Right cardiac atrium (tissue), 5 donors: ENCODE data around the gene PLEKHA5. TPM values are rescaled to one million over a fixed set of nuclear protein-coding genes. Genes with fewer than 3 reads are reported as not detected.

Source experiments
- ATAC-seq, 2 donors: fragments of 200-7000 bp; cut with Tn5 transposase; one replicate each; pipeline versions ENCODE4 v1.8.0 to v1.9.1; 2020; ENCODE audit warnings: moderate library complexity in 2 of 2, mild to moderate bottlenecking in 1 of 2
- DNase-seq, 3 donors: peaks; one replicate each; pipeline ENCODE4 v3.0.0-alpha.2; 2020
- H3K27ac ChIP-seq: one replicate; pipeline ENCODE4 v1.5.1; 2013; ENCODE audit warnings: mild to moderate bottlenecking, low read length, control low read depth, moderate library complexity
- H3K27me3 ChIP-seq: one replicate; pipeline ENCODE4 v1.6.1; 2013; ENCODE audit not compliant: control insufficient read depth, insufficient read depth
- H3K4me1 ChIP-seq: one replicate; pipeline ENCODE4 v1.6.1; 2013; ENCODE audit warnings: low read length; ENCODE audit not compliant: control insufficient read depth, insufficient read depth
- H3K4me3 ChIP-seq: one replicate; pipeline ENCODE4 v1.5.1; 2013; ENCODE audit warnings: low read length, control low read depth
- H3K9me3 ChIP-seq: one replicate; pipeline ENCODE4 v1.6.1; 2013; ENCODE audit warnings: low read length; ENCODE audit not compliant: control insufficient read depth
- WGBS: extraction: QIAGEN DNeasy Blood & Tissue Kit; methylation state at CpG from one replicate; pipeline ENCODE4 v1.1.7; 2013; 5-methylcytosine and 5-hydroxymethylcytosine counted together
- intact Hi-C, 4 donors: fragments of 100-400 bp; cut with DNase I; formaldehyde crosslinking; loops; one replicate each; pipeline versions ENCODE4 v1.11.0 to v1.14.0; 2022 to 2023
- polyA plus RNA-seq: library from polyadenylated mRNA; stranded (reverse); fragments of 200-250 nt; gene quantifications from one replicate; pipeline ENCODE4 v1.2.3, GENCODE V29; 2013
- total RNA-seq, 4 donors: library from RNA; stranded (reverse); fragmentation: NEBNext Ultra II Directional; extraction: Animal tissue kit (Norgen Biotek cat#: 25700); gene quantifications; one replicate each; pipeline ENCODE4 v1.2.1, GENCODE V29; 2021
- donor health status: healthy with polysubstance abuse.
- donor health status: DM: no; HTN: yes; CAD: no.
- donor health status: DM: no; HTN: no; CAD: no.
- donor health status: DM: no; HTN: yes; CAD: no; lungs with severe emphysema.
- donor health status: DM: yes; HTN: yes; CAD: no.

Gene PLEKHA5
- total and polyA plus RNA-seq, 5 donors = 47.3 to 88.0 (median 66.2) TPM

DNA sequence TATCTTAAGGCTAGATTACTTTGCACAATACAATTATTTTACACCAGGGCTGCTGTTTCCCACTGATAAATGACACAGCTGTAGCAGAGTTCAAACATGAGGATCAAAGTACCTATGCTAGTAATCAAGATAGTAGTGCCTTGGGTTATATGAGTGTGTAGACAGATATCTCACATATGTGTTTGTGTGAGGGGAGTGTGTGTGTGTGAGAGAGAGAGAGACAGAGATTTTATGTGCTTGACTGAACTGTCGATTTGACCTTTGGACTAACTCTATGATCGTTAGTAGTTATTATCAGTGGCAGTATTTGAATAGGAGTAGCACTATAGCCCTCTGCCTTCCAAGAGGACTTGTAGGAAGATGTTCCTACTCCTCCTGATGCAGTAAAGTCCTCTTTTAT, 15.5 kb downstream of the PLEKHA5 start:
- intact Hi-C loops = no loop called here
- H3K27ac ChIP-seq = no peak overlapping the region
- ATAC-seq (no peak), DNase-seq (no peak)
- no peak overlapping the region for H3K4me3 ChIP-seq
- WGBS = 45% methylated on average over 2 of the region's 2 CpGs
- peaks cover 3% of the 10 kb centered on the region for H3K4me1 ChIP-seq
- H3K27me3 ChIP-seq = no peaks in the 10 kb centered on the region
- no peaks in the 10 kb centered on the region for H3K9me3 ChIP-seq

DNA sequence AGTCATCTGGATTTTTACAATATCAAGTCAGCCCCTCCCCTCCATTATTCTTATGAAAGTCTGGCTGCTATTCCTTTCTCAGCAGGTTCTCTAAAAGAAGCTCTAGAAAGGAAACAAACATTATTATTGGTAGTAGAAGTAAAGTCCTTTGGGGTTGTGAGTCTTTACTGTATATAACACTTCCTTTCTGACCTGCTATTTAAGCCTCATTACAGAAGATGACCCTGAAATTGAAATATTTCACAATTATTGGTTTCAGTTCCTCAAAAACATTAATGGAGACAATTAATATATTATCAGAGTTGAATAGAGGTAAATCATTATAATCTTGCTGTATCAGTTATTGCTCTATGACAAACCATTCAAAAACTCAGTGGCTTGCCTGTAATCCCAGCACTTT, 19.3 kb downstream of the PLEKHA5 start:
- no peaks in the 10 kb centered on the region for H3K9me3 ChIP-seq
- no peaks in the 10 kb centered on the region for H3K27me3 ChIP-seq
- no peak overlapping the region for H3K27ac ChIP-seq
- ATAC-seq = no peak
- intact Hi-C loops = no loop called here
- no peak overlapping the region for H3K4me3 ChIP-seq
- peaks cover 3% of the 10 kb centered on the region for H3K4me1 ChIP-seq
- DNase-seq = no peak

DNA sequence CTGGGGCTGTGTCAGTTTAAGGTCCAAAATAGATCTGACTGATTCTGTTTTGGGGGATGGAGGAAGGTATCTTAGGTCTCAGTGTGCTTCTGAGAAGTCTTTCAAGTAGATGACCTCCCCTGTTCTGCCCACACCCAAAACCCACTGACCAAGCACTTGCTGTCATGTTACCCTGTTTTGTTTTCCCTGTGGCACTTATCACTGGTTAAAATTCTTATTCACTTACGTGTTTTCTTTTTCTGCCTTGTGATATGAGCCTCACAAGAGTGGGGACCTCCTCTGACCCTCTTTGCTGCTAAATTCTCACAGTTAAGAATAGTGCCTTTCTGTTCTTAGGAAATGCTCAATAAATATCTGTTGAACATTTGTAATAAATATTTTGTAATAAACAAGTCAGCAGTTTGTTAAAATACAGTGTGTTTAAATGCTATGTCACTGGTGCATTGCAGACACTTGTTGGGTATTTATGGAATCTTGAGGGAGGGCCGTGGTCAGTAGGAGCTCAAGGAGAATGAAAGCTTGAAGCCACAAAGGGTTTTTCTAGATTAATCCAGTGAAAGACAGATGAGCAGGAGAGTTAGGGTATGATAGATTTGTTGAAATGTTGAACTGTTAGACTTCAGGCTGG, 20.9 kb downstream of the PLEKHA5 start:
- intact Hi-C loops = no loop called here
- Histone ChIP-seq H3K4me3 (no peak overlapping the region), H3K27ac (peak overlapping the region; percentile 53), H3K9me3 (no peaks in the 10 kb centered on the region), H3K4me1 (peaks cover 3% of the 10 kb centered on the region), H3K27me3 (no peaks in the 10 kb centered on the region)
- DNase-seq (peak in 1 of 3 donors; percentile 16), ATAC-seq (peak; percentile 73 to 78)
- 60% methylated on average over 2 of the region's 2 CpGs for WGBS

DNA sequence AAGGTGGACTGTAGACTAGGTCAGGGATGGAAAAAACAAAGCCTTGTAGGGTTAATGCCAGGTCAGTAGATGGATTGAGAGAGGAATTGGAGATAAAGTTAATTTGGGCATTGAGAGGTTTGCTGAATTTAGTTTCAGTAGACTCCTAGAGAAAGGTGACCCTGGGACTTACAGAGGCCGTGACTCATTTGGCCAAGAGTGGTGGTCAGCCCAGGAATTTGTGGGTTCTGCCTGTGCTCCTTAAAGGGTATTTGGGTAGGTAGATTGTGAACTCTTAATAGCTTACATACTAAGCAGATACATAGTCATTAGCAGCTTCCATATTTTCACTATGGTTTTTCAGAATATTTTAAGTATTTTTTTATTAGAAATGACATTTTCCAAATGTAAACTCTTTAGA, 21.8 kb downstream of the PLEKHA5 start:
- Histone ChIP-seq H3K27ac (peak overlapping the region; percentile 77), H3K9me3 (no peaks in the 10 kb centered on the region), H3K4me3 (no peak overlapping the region), H3K4me1 (peaks cover 3% of the 10 kb centered on the region), H3K27me3 (no peaks in the 10 kb centered on the region)
- 71% methylated on average over 1 of the region's 1 CpG for WGBS
- intact Hi-C loops = no loop called here
- no peak for DNase-seq
- peak in 1 of 2 donors; percentile 6 for ATAC-seq

DNA sequence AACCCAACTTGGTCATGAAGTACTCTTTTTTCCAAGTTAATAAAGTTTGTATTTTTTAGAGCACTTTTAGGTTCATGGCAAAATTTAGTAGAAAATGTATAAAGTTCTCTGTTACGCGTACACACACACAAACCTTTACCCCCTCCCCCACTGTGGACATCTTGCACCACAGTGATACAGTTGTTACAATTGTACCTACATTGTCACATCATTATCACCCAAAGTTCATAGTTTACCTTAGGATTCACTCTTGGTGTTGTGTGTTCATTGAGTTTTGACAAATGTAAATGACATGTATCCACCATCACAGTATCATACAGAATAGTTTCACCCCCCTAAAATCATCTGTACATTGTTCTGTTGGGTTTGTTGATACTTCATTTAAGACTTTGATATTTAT, 23.9 kb downstream of the PLEKHA5 start:
- WGBS = 49% methylated on average over 2 of the region's 2 CpGs
- DNase-seq (no peak), ATAC-seq (no peak)
- intact Hi-C loops = no loop called here
- H3K27me3 ChIP-seq = no peaks in the 10 kb centered on the region
- peaks cover 3% of the 10 kb centered on the region for H3K4me1 ChIP-seq
- H3K9me3 ChIP-seq = no peaks in the 10 kb centered on the region
- H3K27ac ChIP-seq = peak overlapping the region; percentile 10
- H3K4me3 ChIP-seq = no peak overlapping the region

DNA sequence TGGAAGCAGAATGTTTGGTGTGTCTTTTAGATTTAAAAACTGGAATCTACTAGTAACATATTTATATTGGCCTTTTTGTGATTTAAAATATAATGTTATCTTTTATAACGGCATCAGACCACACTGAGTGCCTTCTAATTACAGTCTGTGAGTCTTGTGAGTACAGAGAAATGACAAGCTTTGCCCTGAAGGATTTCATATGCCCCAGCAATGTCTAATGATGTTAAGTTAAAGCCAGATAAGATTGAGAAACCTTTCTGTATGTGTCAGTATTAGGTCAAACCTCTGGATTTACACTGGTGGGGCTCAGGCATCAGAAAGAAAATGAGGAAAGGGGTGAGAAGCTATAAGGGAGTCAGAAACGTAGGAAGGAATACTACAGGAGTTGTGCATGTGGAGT, 25.2 kb downstream of the PLEKHA5 start:
- no peak for ATAC-seq
- H3K4me3 ChIP-seq = no peak overlapping the region
- H3K9me3 ChIP-seq = no peaks in the 10 kb centered on the region
- H3K27ac ChIP-seq = peak overlapping the region; percentile 30
- H3K4me1 ChIP-seq = peaks cover under 1% of the 10 kb centered on the region
- intact Hi-C loops = no loop called here
- no peaks in the 10 kb centered on the region for H3K27me3 ChIP-seq
- no peak for DNase-seq
- 23% methylated on average over 2 of the region's 2 CpGs for WGBS

DNA sequence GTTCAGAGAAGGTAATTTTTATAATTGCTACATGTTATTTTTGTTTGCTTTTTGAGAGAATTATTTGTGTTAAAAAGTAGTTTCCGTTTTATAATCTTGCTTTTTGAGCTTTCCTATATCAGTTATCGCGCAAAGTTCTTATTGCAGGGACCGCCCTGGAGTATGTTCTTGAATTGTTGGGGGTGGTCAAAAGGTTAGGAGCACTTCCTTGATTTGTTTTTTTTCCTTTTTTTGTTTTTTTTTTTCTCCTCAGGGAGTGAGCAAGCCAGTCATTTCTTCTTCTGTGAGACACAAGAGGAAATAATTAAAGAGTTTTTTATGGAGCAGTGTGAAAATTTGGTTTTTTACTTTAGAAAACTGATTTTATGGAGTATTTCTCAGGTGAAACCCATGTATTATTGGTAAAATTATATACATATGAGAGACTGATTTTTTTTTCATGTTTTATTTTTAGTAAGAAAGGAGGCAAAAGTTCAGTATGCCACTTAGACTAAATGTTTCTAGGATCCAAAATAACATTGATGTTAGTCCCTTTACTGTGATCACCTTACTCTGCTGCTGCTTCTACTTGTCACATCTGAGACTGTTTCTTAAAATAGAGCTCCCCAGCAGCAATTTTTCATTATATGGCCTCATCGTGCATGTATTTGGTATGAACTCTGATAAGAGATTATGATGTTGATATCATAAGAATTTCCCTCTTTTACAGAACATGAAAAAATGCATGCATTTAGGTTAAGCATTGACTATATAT, 26.6 kb downstream of the PLEKHA5 start:
- intact Hi-C loops = no loop called here
- DNase-seq (no peak), ATAC-seq (peak in 1 of 2 donors; percentile 64)
- no peaks in the 10 kb centered on the region for H3K27me3 ChIP-seq
- peak overlapping the region; percentile 64 for H3K27ac ChIP-seq
- H3K4me3 ChIP-seq = peak overlapping the region; percentile 15
- no peaks in the 10 kb centered on the region for H3K4me1 ChIP-seq
- H3K9me3 ChIP-seq = no peaks in the 10 kb centered on the region
- 27% methylated on average over 5 of the region's 5 CpGs for WGBS

DNA sequence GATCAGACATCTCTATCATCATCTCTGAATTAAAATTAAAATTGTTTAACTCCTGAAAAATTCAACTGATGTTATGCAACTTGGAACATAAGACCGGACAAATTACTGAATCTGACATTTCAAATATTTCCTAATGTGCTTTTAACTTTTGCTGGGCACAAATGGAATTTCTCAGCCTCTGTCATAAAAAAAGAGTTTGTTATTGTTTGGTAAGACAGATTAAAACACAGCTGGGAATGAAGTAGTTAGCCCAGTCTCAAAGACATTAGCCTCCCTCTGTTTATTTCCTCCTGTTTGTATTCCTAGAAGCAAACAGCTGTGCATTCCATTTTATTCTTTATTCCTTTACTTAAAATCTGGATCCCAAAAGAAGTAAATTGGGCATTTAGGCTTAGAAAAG, 29.4 kb downstream of the PLEKHA5 start:
- Histone ChIP-seq H3K4me3 (no peak overlapping the region), H3K4me1 (peaks cover 2% of the 10 kb centered on the region), H3K27ac (no peak overlapping the region), H3K9me3 (no peaks in the 10 kb centered on the region), H3K27me3 (no peaks in the 10 kb centered on the region)
- DNase-seq = no peak
- intact Hi-C loops = no loop called here
- 49% methylated on average over 1 of the region's 1 CpG for whole genome bisulfite sequencing
- ATAC-seq = peak; percentile 30 to 40

DNA sequence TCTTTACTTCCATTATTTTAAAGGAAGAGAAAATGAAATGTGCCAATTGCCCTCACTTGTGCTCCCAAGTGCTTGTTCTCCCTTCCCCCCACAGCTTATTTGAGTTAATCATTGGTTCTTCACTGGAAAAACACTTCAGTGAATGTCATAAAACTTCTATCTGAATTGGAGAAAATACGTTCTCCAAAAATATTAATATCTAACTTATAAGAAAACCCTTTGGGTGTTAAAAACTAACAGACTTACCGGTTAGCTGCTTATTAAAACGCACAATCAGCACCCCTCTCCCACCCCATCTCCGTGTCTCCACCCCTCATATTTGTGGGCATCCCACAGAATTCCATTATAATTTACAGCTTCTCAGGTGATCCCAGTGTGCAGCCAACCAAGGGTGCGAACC, 31.7 kb downstream of the PLEKHA5 start:
- ATAC-seq = no peak
- no peak overlapping the region for H3K27ac ChIP-seq
- intact Hi-C loops = no loop called here
- no peak for DNase-seq
- H3K27me3 ChIP-seq = no peaks in the 10 kb centered on the region
- H3K4me1 ChIP-seq = peaks cover 7% of the 10 kb centered on the region
- H3K4me3 ChIP-seq = no peak overlapping the region
- WGBS = 96% methylated on average over 5 of the region's 5 CpGs
- no peaks in the 10 kb centered on the region for H3K9me3 ChIP-seq

DNA sequence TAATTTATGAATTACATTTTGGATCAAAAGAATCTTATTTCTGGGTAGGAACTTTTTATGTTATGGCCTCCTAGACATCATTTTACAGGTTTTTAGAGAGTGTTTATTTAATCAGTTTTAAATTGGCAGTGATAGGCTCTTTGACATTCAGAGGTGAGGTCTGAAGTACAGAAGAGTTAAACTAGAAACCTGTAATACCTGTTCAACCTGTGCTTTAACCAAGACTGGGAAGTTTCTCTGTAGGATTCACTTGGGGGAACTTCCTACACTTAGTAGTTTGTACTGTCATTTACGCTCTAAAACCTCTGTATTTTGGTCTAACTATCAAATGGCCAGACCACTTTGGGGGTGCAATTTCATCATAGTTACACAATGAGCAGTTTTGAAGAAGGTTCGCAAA, 35.9 kb downstream of the PLEKHA5 start:
- no peaks in the 10 kb centered on the region for H3K27me3 ChIP-seq
- no peaks in the 10 kb centered on the region for H3K9me3 ChIP-seq
- H3K27ac ChIP-seq = no peak overlapping the region
- ATAC-seq (no peak), DNase-seq (no peak)
- intact Hi-C loops = no loop called here
- WGBS = 91% methylated on average over 2 of the region's 2 CpGs
- peaks cover 7% of the 10 kb centered on the region for H3K4me1 ChIP-seq
- H3K4me3 ChIP-seq = no peak overlapping the region

DNA sequence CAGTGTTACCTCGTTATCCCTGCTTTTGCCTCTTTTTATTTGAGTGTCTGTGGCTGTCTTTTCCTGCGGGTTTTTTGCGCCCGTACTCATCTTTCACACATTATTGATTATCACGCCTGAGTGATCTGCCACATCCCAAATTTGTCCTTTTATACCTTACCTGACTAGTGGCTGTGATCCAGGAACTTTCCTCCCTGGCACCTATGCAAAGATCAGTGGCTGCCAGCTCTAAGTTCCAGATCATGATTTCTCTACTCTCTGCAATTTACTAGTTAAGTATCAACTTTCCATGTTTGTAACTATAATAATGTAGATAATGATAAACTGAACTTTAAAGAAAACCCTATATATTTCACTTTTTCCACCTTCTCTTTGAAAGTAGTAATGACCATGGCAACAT, 36.9 kb downstream of the PLEKHA5 start:
- H3K9me3 ChIP-seq = no peaks in the 10 kb centered on the region
- WGBS = 83% methylated on average over 5 of the region's 5 CpGs
- peaks cover 6% of the 10 kb centered on the region for H3K4me1 ChIP-seq
- peak overlapping the region; percentile 50 for H3K27ac ChIP-seq
- intact Hi-C loops = no loop called here
- H3K4me3 ChIP-seq = no peak overlapping the region
- no peaks in the 10 kb centered on the region for H3K27me3 ChIP-seq
- DNase-seq = no peak
- no peak for ATAC-seq
